HepG2 (cell line): Measurements from ENCODE around the gene SMIM1. TPM values are rescaled to one million over a fixed set of nuclear protein-coding genes. Genes with fewer than 3 reads are reported as not detected.
A peak's percentile ranks its signal among the peaks of the same experiment; 100 is the strongest.

Source experiments
- ATAC-seq: fragments of 200-7000 bp; cut with Tn5 transposase; 3 replicates; pipeline ENCODE4 v1.9.1; 2020; ENCODE audit warnings: mild to moderate bottlenecking, moderate library complexity
- BruUV-seq: library from RNA; stranded (reverse); fragments of 400-500 nt; replicated peaks from 2 replicates; lab custom pipeline; 2021; lab: Mats Ljungman, UMichigan
- CTCF ChIA-PET: fragments of 300-600 bp; formaldehyde crosslinking; extraction: SDS; loops from one replicate; lab custom pipeline; 2021; ENCODE audit warnings: low total read pairs, inconsistent platforms, low intra/inter-chr PET ratio; lab: Yijun Ruan, JAX
- POLR2A ChIA-PET: fragments of 350-600 bp; sonication (Branson Sonifier 250); formaldehyde crosslinking; loops from one replicate; lab custom pipeline; 2020; ENCODE audit warnings: antibody characterized with exemption, inconsistent platforms; lab: Yijun Ruan, JAX
- DNase-seq: peaks from one replicate; pipeline ENCODE4 v3.0.0-alpha.2; 2015; ENCODE audit warnings: low spot score
- FAIRE-seq: peaks from 3 replicates; lab custom pipeline; 2011; peaks lifted over from hg19 to GRCh38; lab: Jason Lieb, UNC
- H2AFZ ChIP-seq: one replicate; pipeline ENCODE4 v1.6.1; 2011; ENCODE audit warnings: low read length, inconsistent platforms
- H3K27ac ChIP-seq: fragments of 300-600 bp; 3 replicates; pipeline ENCODE4 v1.8.0; 2011; ENCODE audit warnings: mixed run types, mild to moderate bottlenecking, mixed read lengths, low read length, inconsistent platforms; ENCODE audit not compliant: insufficient read depth; ENCODE audit errors: extremely low read length
- H3K27me3 ChIP-seq, 2 experiments: fragments of 200-600 bp in 1 of 2; 2 replicates in 1 of 2; 3 replicates in 1 of 2; pipeline versions ENCODE4 v1.6.0 to v1.8.0; 2011; ENCODE audit warnings: low read length in 2 of 2, mild to moderate bottlenecking in 2 of 2, moderate library complexity in 2 of 2, inconsistent platforms in 1 of 2; ENCODE audit not compliant: insufficient read depth in 2 of 2, control insufficient read depth in 1 of 2
- H3K36me3 ChIP-seq, 2 experiments: fragments of 200-600 bp in 1 of 2; replicated peaks in 1 of 2; 2 replicates in 1 of 2; 3 replicates in 1 of 2; pipeline versions ENCODE4 v1.5.1 to v1.8.0; 2011; ENCODE audit warnings: low read length in 2 of 2, inconsistent platforms in 1 of 2; ENCODE audit not compliant: insufficient read depth in 2 of 2, control insufficient read depth in 1 of 2
- H3K4me1 ChIP-seq: 2 replicates; pipeline ENCODE4 v1.5.1; 2012; ENCODE audit warnings: low read length, inconsistent platforms; ENCODE audit not compliant: insufficient read depth
- H3K4me2 ChIP-seq: 2 replicates; pipeline ENCODE4 v1.6.0; 2011; ENCODE audit warnings: low read depth, low read length, inconsistent platforms
- H3K4me3 ChIP-seq, 3 experiments: fragments of 200-600 bp in 1 of 3; sonication (generic), shearing (Covaris generic) in 1 of 3; replicated peaks in 1 of 3; 2 replicates each; pipeline ENCODE4 v1.5.1; 2011 to 2016; ENCODE audit warnings: low read length in 3 of 3, inconsistent platforms in 2 of 3, low read depth in 2 of 3, mild to moderate bottlenecking in 2 of 3, control low read depth in 1 of 3, mixed read lengths in 1 of 3; ENCODE audit not compliant: insufficient read depth in 1 of 3
- H3K79me2 ChIP-seq: one replicate; pipeline ENCODE4 v1.6.1; 2011; ENCODE audit warnings: low read length, inconsistent platforms; ENCODE audit not compliant: insufficient read depth
- H3K9ac ChIP-seq: 2 replicates; pipeline ENCODE4 v1.6.0; 2011; ENCODE audit warnings: mild to moderate bottlenecking, low read depth, low read length, inconsistent platforms; ENCODE audit not compliant: insufficient read depth
- H3K9me3 ChIP-seq: 2 replicates; pipeline ENCODE4 v1.5.1; 2012; ENCODE audit warnings: mild to moderate bottlenecking, low read length
- H4K20me1 ChIP-seq: 2 replicates; pipeline ENCODE4 v1.6.0; 2011; ENCODE audit warnings: inconsistent platforms, mild to moderate bottlenecking, low read length, moderate library complexity; ENCODE audit not compliant: insufficient read depth
- DRAP1 ChIP-seq: IDR thresholded peaks from 2 replicates; pipeline ENCODE4 v1.6.1; 2016; ENCODE audit warnings: missing genetic modification reagents, missing compliant biosample characterization
- DZIP1 ChIP-seq: sonication (generic); formaldehyde crosslinking; IDR thresholded peaks from 2 replicates; pipeline ENCODE4 v1.5.0; 2020; ENCODE audit warnings: mild to moderate bottlenecking, missing genetic modification reagents
- E2F5 ChIP-seq: sonication (generic); formaldehyde crosslinking; conservative IDR thresholded peaks from 2 replicates; pipeline ENCODE4 v1.4.0; 2020; ENCODE audit warnings: missing genetic modification reagents
- FLYWCH1 ChIP-seq: sonication (generic); formaldehyde crosslinking; IDR thresholded peaks from 2 replicates; pipeline ENCODE4 v1.8.1; 2023; ENCODE audit warnings: mild to moderate bottlenecking, missing genetic modification reagents
- FOXP1 ChIP-seq, 2 experiments: fragments of 450-650 bp in 1 of 2; IDR thresholded peaks; 2 replicates each; pipeline ENCODE4 v1.6.1; 2017 to 2018; ENCODE audit warnings: antibody characterized with exemption in 1 of 2
- GTF2F1 ChIP-seq: fragments of 150-350 bp; IDR thresholded peaks from 2 replicates; pipeline ENCODE4 v1.6.1; 2014; ENCODE audit warnings: low read length
- HCFC1 ChIP-seq: fragments of 150-350 bp; IDR thresholded peaks from 2 replicates; pipeline ENCODE4 v1.6.1; 2014; ENCODE audit warnings: low read depth, low read length
- HDAC6 ChIP-seq: fragments of 200-600 bp; sonication (generic); IDR thresholded peaks from 2 replicates; pipeline ENCODE4 v1.7.0; 2017; ENCODE audit warnings: mild to moderate bottlenecking, antibody characterized with exemption, low read length, low read depth
- HNRNPK ChIP-seq: fragments of 200-400 bp; formaldehyde crosslinking; IDR thresholded peaks from 2 replicates; pipeline ENCODE4 v1.6.1; 2018; ENCODE audit warnings: low read length, low read depth, moderate library complexity, mild to moderate bottlenecking; ENCODE audit not compliant: poor library complexity, severe bottlenecking
- KDM4B ChIP-seq: sonication (generic); formaldehyde crosslinking; IDR thresholded peaks from 2 replicates; pipeline ENCODE4 v1.4.0; 2020; ENCODE audit warnings: missing genetic modification reagents
- NFE2L2 ChIP-seq: fragments of 150-350 bp; IDR thresholded peaks from 2 replicates; pipeline ENCODE4 v1.6.1; 2014; ENCODE audit warnings: low read length
- TP53 ChIP-seq: sonication (generic); formaldehyde crosslinking; conservative IDR thresholded peaks from 2 replicates; pipeline ENCODE4 v1.4.0; 2020; ENCODE audit warnings: missing genetic modification reagents
- ZMAT5 ChIP-seq: sonication (generic); formaldehyde crosslinking; IDR thresholded peaks from 2 replicates; pipeline ENCODE4 v1.5.0; 2020; ENCODE audit warnings: mild to moderate bottlenecking, low read depth, missing genetic modification reagents, borderline replicate concordance
- ZNF432 ChIP-seq: sonication (generic); formaldehyde crosslinking; IDR thresholded peaks from 2 replicates; pipeline ENCODE4 v1.5.0; 2020; ENCODE audit warnings: missing genetic modification reagents, mild to moderate bottlenecking, borderline replicate concordance
- ZNF563 ChIP-seq: sonication (generic); formaldehyde crosslinking; IDR thresholded peaks from 2 replicates; pipeline ENCODE4 v1.8.0; 2022; ENCODE audit warnings: mild to moderate bottlenecking, moderate library complexity, missing genetic modification reagents
- ZNF616 ChIP-seq: sonication (generic); formaldehyde crosslinking; IDR thresholded peaks from 2 replicates; pipeline ENCODE4 v1.5.0; 2020; ENCODE audit warnings: low read depth, mild to moderate bottlenecking, missing genetic modification reagents
- ZNF788 ChIP-seq: sonication (generic); formaldehyde crosslinking; IDR thresholded peaks from 2 replicates; pipeline ENCODE4 v1.5.0; 2020; ENCODE audit warnings: mild to moderate bottlenecking, missing genetic modification reagents, borderline replicate concordance
- ZSCAN25 ChIP-seq: sonication (generic); formaldehyde crosslinking; IDR thresholded peaks from 2 replicates; pipeline ENCODE4 v1.8.0; 2022; ENCODE audit warnings: mild to moderate bottlenecking, missing genetic modification reagents
- WGBS: methylation state at CpG from one replicate; pipeline ENCODE4 v1.1.6; 2017; ENCODE audit warnings: low lambda C conversion rate; 5-methylcytosine and 5-hydroxymethylcytosine counted together
- in situ Hi-C: cut with HindIII; loops from 2 replicates; pipeline ENCODE4 v1.10.0; 2017; ENCODE audit warnings: low pct_unique_long_range_greater_than_20kb; ENCODE audit not compliant: extremely low pct_ligation_motif_present
- intact Hi-C: fragments of 100-400 bp; cut with micrococcal nuclease; formaldehyde crosslinking; loops from one replicate; pipeline ENCODE4 v1.10.0; 2022; ENCODE audit not compliant: unreplicated experiment
- polyA plus RNA-seq, 8 experiments: library from polyadenylated mRNA; depleted of rRNA in 3 of 8; stranded (reverse) in 7 of 8; unstranded in 1 of 8; fragments of >200 nt; fragmentation: Illumina TruSeq in 4 of 8; extraction: Trizol in 4 of 8; gene quantifications; 2 replicates each; pipeline versions ENCODE4 v1.2.1 to v1.2.3, GENCODE V29; 2011 to 2016; ENCODE audit warnings: low read depth in 4 of 8, missing spikeins in 1 of 8, mixed read lengths in 1 of 8; ENCODE audit not compliant: insufficient read depth in 1 of 8
- total RNA-seq, 5 experiments: library from RNA; depleted of rRNA; stranded (reverse); fragments of >200 nt; fragmentation: Illumina TruSeq; extraction: Trizol; gene quantifications; 2 replicates each; pipeline ENCODE4 v1.2.3, GENCODE V29; 2016; ENCODE audit warnings: low read depth in 1 of 5

SMIM1 gene
- total and polyA plus RNA-seq, 2 of the 13 experiments (the other 11 are each of a cell fraction or from before 2014, with no cell fraction given), result 12.4 to 56.3 TPM

GRCh38 chr1:3774946-3775489 lies 2.5 kb downstream of the SMIM1 start (continued):
- TF ChIP-seq HNRNPK (no peak), NFE2L2 (no peak), DZIP1 (no peak), ZMAT5 (CRISPR knock-in tag) (no peak), KDM4B (no peak)

- ChIA-PET POLR2A (interaction anchor here (0.7 to 1.6 kb wide), 14 partner anchors 9 to 319 kb away, joined by 3 to 20 read pairs (median 3); partner anchors contain the start of genes CCDC27, CEP104, DFFB and LRRC47), CTCF (interaction anchor here (0.8 kb wide), 1 partner anchor 10 kb away, joined by 3 read pairs; no protein-coding TSS in a partner anchor)
- Histone ChIP-seq H3K4me2 (peak overlapping the region; percentile 93), H3K9ac (peak overlapping the region; percentile 66), H3K79me2 (peaks cover 18% of the 10 kb centered on the region), H3K27ac (peak overlapping the region; percentile 86), H3K27me3 (no peaks in the 10 kb centered on the region), H2AFZ (no peak overlapping the region), H3K9me3 (no peaks in the 10 kb centered on the region), H3K36me3 (peaks cover 3 to 8% of the 10 kb centered on the region in 2 experiments; a peak in 3 of 5 replicates), H3K4me1 (peaks cover 54% of the 10 kb centered on the region), H4K20me1 (no peaks in the 10 kb centered on the region), H3K4me3 (peak overlapping the region in 2 of 3 experiments; percentile 89 to 90; a peak in 5 of 6 replicates)
- no TSS peak for BruUV-seq
- WGBS, result no CpG with 5 or more reads among the region's 27 CpGs
- FAIRE-seq (peak; percentile 67), ATAC-seq (peak; percentile 62), DNase-seq (peak; percentile 94)
- intact Hi-C loops, result loop anchor here (1.0 to 10.0 kb wide), 2 partner anchors 21 to 129 kb away; partner anchors contain the start of genes C1orf174 and LRRC47
- in situ Hi-C loops, result no loop called here
- TF ChIP-seq FOXP1 (IDR thresholded peaks at IDR 0.05) (no peak), FOXP1 (CRISPR knock-in tag; IDR thresholded peaks at IDR 0.05) (no peak; the same call in none of the 2 replicates), HCFC1 (no peak; the same call in 1 of the 2 replicates), E2F5 (CRISPR knock-in tag) (no peak), ZNF432 (no peak), ZNF563 (CRISPR knock-in tag) (no peak), ZSCAN25 (CRISPR knock-in tag) (peak; percentile 69; the same call in 1 of the 2 replicates), TP53 (no peak; the same call in 1 of the 2 replicates), ZNF616 (peak; percentile 90), HDAC6 (no peak), DRAP1 (peak; percentile 13; the same call in 1 of the 2 replicates), GTF2F1 (no peak), FLYWCH1 (CRISPR knock-in tag) (no peak), ZNF788 (CRISPR knock-in tag) (peak; percentile 69)
Observed at GRCh38 chr1:3775490-3776230, 3.1 kb downstream of the SMIM1 start.
